Measurements from ENCODE around the gene HOXB1. TPM values are rescaled to one million over a fixed set of nuclear protein-coding genes. Genes with fewer than 3 reads are reported as not detected.
A peak's percentile ranks its signal among the peaks of the same experiment; 100 is the strongest.

Gene HOXB1
- total RNA-seq, 1 donor from 2014 or later: not detected

DNA sequence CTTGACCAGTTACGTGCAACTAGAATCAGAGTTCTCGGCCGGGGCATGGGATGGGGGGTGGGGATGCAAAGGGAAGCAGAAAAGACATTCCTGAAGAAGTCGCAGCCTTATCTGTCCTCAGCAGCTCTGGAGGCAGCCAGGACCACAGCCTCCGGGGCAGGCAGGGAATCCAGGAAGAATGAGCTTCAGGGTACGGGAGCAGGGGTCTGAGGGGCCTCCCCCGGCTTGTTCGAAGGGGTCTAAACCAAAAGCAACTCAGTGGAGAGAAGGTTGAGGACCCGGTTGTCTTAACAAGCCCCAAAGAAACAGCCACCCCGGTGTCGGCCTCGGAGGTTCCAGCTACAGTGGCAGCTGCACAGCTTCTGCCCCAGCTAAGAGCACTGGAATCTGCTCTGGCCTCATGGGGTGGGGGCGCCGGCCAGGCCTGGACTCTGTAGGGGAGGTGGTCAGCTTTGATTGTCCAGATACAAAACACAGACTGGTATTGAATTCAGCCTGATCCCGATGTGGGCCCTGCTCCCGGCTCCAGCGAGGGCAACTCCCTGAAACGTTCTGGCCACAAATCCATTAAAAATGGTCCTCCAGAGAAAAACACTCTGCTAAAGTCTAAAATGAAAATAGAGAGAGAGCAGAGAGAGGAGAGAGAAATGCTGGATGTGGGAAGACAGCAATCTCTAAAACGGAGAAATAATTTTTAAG, 39.7 kb upstream of the HOXB1 start:
- peak overlapping the region; percentile 80 for H3K27ac Mint-ChIP-seq (ENCODE audit: unreplicated experiment)
- H3K36me3 Mint-ChIP-seq (ENCODE audit: low read depth, unreplicated experiment): peaks cover 6% of the 10 kb centered on the region
- TF ChIP-seq, protein P1, sequence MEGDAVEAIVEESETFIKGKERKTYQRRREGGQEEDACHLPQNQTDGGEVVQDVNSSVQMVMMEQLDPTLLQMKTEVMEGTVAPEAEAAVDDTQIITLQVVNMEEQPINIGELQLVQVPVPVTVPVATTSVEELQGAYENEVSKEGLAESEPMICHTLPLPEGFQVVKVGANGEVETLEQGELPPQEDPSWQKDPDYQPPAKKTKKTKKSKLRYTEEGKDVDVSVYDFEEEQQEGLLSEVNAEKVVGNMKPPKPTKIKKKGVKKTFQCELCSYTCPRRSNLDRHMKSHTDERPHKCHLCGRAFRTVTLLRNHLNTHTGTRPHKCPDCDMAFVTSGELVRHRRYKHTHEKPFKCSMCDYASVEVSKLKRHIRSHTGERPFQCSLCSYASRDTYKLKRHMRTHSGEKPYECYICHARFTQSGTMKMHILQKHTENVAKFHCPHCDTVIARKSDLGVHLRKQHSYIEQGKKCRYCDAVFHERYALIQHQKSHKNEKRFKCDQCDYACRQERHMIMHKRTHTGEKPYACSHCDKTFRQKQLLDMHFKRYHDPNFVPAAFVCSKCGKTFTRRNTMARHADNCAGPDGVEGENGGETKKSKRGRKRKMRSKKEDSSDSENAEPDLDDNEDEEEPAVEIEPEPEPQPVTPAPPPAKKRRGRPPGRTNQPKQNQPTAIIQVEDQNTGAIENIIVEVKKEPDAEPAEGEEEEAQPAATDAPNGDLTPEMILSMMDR (IDR thresholded peaks at IDR 0.05; ENCODE audit: unreplicated experiment): no peak
- no peaks in the 10 kb centered on the region for H3K9me3 Mint-ChIP-seq (ENCODE audit: unreplicated experiment)
- no peak for DNase-seq (ENCODE audit: low spot score)
- peak overlapping the region; percentile 59 for H3K4me3 Mint-ChIP-seq (ENCODE audit: unreplicated experiment)
- peaks cover 25% of the 10 kb centered on the region for H3K27me3 Mint-ChIP-seq (ENCODE audit: unreplicated experiment)
- peaks cover 52% of the 10 kb centered on the region for H3K4me1 Mint-ChIP-seq (ENCODE audit: unreplicated experiment)

GRCh38 chr17:48569674-48570324, 39.0 kb upstream of the HOXB1 start:
- H3K27me3 Mint-ChIP-seq (ENCODE audit: unreplicated experiment): peaks cover 27% of the 10 kb centered on the region
- peaks cover 6% of the 10 kb centered on the region for H3K36me3 Mint-ChIP-seq (ENCODE audit: low read depth, unreplicated experiment)
- H3K4me1 Mint-ChIP-seq (ENCODE audit: unreplicated experiment): peaks cover 52% of the 10 kb centered on the region
- no peaks in the 10 kb centered on the region for H3K9me3 Mint-ChIP-seq (ENCODE audit: unreplicated experiment)
- peak overlapping the region; percentile 80 for H3K27ac Mint-ChIP-seq (ENCODE audit: unreplicated experiment)
- TF ChIP-seq, protein P1 (IDR thresholded peaks at IDR 0.05; ENCODE audit: unreplicated experiment): no peak
- no peak for DNase-seq (ENCODE audit: low spot score)
- peak overlapping the region; percentile 77 for H3K4me3 Mint-ChIP-seq (ENCODE audit: unreplicated experiment)

GRCh38 chr17:48569240-48569582, 38.4 kb upstream of the HOXB1 start:
- H3K4me1 Mint-ChIP-seq (ENCODE audit: unreplicated experiment): peaks cover 51% of the 10 kb centered on the region
- H3K27me3 Mint-ChIP-seq (ENCODE audit: unreplicated experiment): peaks cover 25% of the 10 kb centered on the region
- peaks cover 6% of the 10 kb centered on the region for H3K36me3 Mint-ChIP-seq (ENCODE audit: low read depth, unreplicated experiment)
- peak overlapping the region; percentile 44 for H3K27ac Mint-ChIP-seq (ENCODE audit: unreplicated experiment)
- DNase-seq (ENCODE audit: low spot score): no peak
- TF ChIP-seq, protein P1 (IDR thresholded peaks at IDR 0.05; ENCODE audit: unreplicated experiment): no peak
- no peaks in the 10 kb centered on the region for H3K9me3 Mint-ChIP-seq (ENCODE audit: unreplicated experiment)
- peak overlapping the region; percentile 77 for H3K4me3 Mint-ChIP-seq (ENCODE audit: unreplicated experiment)

DNA sequence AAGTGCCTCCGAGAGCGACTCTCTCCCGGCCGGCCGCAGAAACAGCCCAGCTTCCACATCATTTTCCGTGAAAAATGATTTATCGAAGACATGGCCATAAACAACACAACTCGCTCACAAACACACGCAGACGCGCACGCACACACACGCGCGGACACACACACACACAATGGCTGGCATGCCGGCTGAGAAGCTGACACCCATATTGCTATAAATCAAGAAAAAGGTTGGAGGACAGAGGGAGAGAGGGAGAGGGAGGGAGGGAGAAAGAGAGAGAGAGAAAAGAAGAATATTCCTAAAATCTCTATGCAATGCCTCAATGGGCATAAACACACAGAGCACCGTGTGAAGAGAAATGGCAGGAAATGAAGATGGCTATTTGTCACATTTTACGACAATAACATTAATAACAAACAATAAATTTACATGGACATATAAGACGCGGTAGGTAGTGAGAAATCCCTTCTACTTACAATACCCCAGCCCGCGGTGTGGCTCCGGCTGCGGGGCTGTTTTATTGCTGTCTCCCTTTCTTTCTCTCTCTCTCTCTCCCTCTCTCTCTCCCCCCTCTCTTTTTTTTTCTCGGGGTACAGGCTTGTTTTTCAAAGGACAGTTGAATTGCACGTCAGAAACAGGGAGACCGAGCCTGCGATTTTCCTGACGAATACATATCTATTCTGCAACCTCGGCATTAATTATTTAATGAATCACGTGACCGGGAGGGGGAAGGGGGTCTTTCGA, 37.9 kb upstream of the HOXB1 start:
- H3K27me3 Mint-ChIP-seq (ENCODE audit: unreplicated experiment): peaks cover 25% of the 10 kb centered on the region

More for the DNA sequence above, 37.9 kb upstream of the HOXB1 start:
- no peak for DNase-seq (ENCODE audit: low spot score)
- Mint-ChIP-seq H3K36me3 (ENCODE audit: low read depth, unreplicated experiment) (peaks cover 6% of the 10 kb centered on the region), H3K9me3 (ENCODE audit: unreplicated experiment) (no peaks in the 10 kb centered on the region), H3K27ac (ENCODE audit: unreplicated experiment) (peak overlapping the region; percentile 67), H3K4me1 (ENCODE audit: unreplicated experiment) (peaks cover 49% of the 10 kb centered on the region), H3K4me3 (ENCODE audit: unreplicated experiment) (peak overlapping the region; percentile 88)
- TF ChIP-seq, protein P1 (IDR thresholded peaks at IDR 0.05; ENCODE audit: unreplicated experiment): no peak
